Stomach smooth muscle (tissue), 2 donors: Measurements from ENCODE around the gene GNL1.
A peak's percentile ranks its signal among the peaks of the same experiment; 100 is the strongest.

Experiments
- H3K27ac ChIP-seq: one replicate; pipeline ENCODE4 v1.7.0; 2013; ENCODE audit warnings: mild to moderate bottlenecking, low read length, inconsistent platforms
- H3K27me3 ChIP-seq, 2 donors: one replicate each; pipeline ENCODE4 v1.7.0; 2013; ENCODE audit warnings: low read length in 2 of 2; ENCODE audit not compliant: insufficient read depth in 2 of 2, control insufficient read depth in 1 of 2
- H3K36me3 ChIP-seq, 2 donors: one replicate each; pipeline ENCODE4 v1.7.0; 2013; ENCODE audit warnings: low read length in 2 of 2; ENCODE audit not compliant: control insufficient read depth in 2 of 2, insufficient read depth in 2 of 2
- H3K4me1 ChIP-seq: one replicate; pipeline ENCODE4 v1.7.0; 2013; ENCODE audit warnings: low read length; ENCODE audit not compliant: control insufficient read depth, insufficient read depth
- H3K4me3 ChIP-seq, 2 donors: one replicate each; pipeline ENCODE4 v1.7.0; 2013; ENCODE audit warnings: low read length in 2 of 2
- H3K9ac ChIP-seq, 2 donors: one replicate each; pipeline ENCODE4 v1.7.0; 2013; ENCODE audit warnings: low read length in 2 of 2, mild to moderate bottlenecking in 1 of 2
- H3K9me3 ChIP-seq, 2 donors: one replicate each; pipeline ENCODE4 v1.7.0; 2013; ENCODE audit warnings: low read length in 2 of 2; ENCODE audit not compliant: control insufficient read depth in 2 of 2
- donor health status: healthy.
- donor health status: Pancreatic carcinoma.

The GNL1 gene

DNA sequence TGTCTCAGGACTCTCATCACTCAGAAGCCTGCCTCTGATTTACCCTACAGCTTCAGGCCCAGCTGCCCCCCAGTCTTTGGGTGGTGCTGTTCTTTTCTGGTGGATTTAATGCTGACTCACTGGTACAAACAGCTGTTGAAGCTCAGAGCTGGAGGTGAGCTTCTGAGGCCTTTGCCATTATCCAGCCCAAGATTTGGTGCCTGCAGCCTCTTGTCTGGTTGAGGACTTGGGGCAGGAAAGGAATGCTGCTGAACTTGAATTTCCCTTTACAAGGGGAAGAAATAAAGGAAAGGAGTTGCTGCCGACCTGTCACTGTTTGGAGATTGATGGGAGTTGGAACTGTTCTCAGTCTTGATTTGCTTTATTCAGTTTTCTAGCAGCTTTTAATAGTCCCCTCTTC is 34.7 kb upstream of the GNL1 start:
- H3K36me3 ChIP-seq: peaks cover 47 to 49% of the 10 kb centered on the region in 2 donors
- no peaks in the 10 kb centered on the region for H3K9me3 ChIP-seq
- no peak overlapping the region for H3K9ac ChIP-seq
- no peak overlapping the region for H3K4me3 ChIP-seq
- H3K27me3 ChIP-seq: no peaks in the 10 kb centered on the region
- peak overlapping the region; percentile 6 for H3K27ac ChIP-seq
- no peaks in the 10 kb centered on the region for H3K4me1 ChIP-seq

DNA sequence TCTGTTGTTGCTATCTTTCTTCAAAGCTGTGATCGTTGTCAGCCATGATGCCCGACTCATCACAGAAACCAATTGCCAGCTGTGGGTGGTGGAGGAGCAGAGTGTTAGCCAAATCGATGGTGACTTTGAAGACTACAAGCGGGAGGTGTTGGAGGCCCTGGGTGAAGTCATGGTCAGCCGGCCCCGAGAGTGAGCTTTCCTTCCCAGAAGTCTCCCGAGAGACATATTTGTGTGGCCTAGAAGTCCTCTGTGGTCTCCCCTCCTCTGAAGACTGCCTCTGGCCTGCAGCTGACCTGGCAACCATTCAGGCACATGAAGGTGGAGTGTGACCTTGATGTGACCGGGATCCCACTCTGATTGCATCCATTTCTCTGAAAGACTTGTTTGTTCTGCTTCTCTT is 34.2 kb upstream of the GNL1 start:
- Histone ChIP-seq H3K4me3 (no peak overlapping the region), H3K36me3 (peaks cover 52 to 54% of the 10 kb centered on the region in 2 donors), H3K27ac (peak overlapping the region; percentile 6), H3K4me1 (no peaks in the 10 kb centered on the region), H3K27me3 (no peaks in the 10 kb centered on the region), H3K9me3 (no peaks in the 10 kb centered on the region), H3K9ac (no peak overlapping the region)

DNA sequence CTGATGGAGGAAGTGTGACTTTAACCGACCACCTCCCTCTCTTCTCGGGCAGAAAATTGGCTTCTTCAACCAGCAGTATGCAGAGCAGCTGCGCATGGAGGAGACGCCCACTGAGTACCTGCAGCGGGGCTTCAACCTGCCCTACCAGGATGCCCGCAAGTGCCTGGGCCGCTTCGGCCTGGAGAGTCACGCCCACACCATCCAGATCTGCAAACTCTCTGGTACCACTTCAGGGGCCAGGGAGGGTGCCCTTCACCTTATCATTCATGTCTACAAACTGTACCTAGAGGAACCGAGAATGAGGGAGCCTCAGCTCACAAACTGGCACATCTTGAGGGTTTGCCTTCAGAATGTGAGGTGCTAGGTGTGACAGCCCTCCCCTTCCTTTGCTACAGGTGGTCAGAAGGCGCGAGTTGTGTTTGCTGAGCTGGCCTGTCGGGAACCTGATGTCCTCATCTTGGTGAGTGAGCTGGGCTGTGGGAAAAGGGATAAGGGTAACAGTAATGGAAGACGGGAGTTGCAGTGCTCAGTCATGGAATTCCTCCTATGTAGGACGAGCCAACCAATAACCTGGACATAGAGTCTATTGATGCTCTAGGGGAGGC is 33.6 kb upstream of the GNL1 start:
- H3K9me3 ChIP-seq: no peaks in the 10 kb centered on the region
- no peaks in the 10 kb centered on the region for H3K4me1 ChIP-seq
- no peak overlapping the region for H3K9ac ChIP-seq
- H3K27ac ChIP-seq: no peak overlapping the region
- peaks cover 58 to 60% of the 10 kb centered on the region in 2 donors for H3K36me3 ChIP-seq
- H3K4me3 ChIP-seq: no peak overlapping the region
- no peaks in the 10 kb centered on the region for H3K27me3 ChIP-seq

DNA sequence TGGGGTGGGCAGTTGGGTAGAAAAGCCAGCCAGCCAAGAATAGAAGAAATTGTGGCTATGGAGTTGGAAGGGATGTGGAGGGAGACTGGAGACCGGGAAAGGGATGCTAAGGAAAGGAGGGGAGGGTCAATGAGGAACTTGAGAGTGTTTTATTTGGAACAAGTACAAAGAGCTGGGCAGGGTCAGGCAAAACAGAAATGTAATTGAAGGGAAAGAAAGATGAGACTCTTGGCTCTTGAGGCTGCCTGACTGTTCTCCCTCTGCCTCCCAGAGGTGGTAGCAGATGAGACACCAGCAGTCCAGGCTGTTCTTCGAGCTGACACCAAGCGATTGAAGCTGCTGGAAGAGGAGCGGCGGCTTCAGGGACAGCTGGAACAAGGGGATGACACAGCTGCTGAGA is 27.6 kb upstream of the GNL1 start:
- Histone ChIP-seq H3K27me3 (no peaks in the 10 kb centered on the region), H3K9me3 (no peaks in the 10 kb centered on the region), H3K36me3 (peaks cover 73 to 74% of the 10 kb centered on the region in 2 donors), H3K9ac (no peak overlapping the region), H3K4me1 (no peaks in the 10 kb centered on the region), H3K4me3 (no peak overlapping the region), H3K27ac (no peak overlapping the region)

- Histone ChIP-seq H3K9ac (no peak overlapping the region), H3K4me1 (no peaks in the 10 kb centered on the region), H3K27me3 (no peaks in the 10 kb centered on the region), H3K27ac (no peak overlapping the region), H3K36me3 (peaks cover 47 to 50% of the 10 kb centered on the region in 2 donors), H3K4me3 (no peak overlapping the region), H3K9me3 (no peaks in the 10 kb centered on the region)
These were observed 21.8 kb upstream of the GNL1 start for GRCh38 chr6:30578051-30578450.

DNA sequence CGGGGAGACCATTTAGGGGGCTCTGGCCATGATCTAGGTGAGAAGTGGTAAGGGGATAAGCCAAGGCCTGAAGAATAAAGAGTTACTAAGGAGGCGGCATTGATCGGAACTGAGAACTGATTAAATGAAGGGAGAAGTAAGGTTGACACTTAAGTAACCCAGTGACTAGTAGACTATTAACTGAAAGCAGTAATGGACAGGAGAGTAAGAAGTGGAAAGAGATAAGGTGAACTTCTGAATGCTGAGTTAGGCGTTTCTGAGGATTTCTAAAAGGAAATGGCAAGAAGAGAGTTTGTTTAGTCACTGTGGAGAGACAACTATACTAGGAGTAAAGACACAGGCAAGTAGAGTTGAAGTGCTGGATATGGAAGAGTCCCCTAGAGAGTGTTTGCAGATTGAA is 16.8 kb upstream of the GNL1 start:
- Histone ChIP-seq H3K4me3 (no peak overlapping the region), H3K36me3 (peaks cover 12 to 16% of the 10 kb centered on the region in 2 donors), H3K4me1 (peaks cover 22% of the 10 kb centered on the region), H3K27ac (no peak overlapping the region), H3K9ac (no peak overlapping the region), H3K9me3 (no peaks in the 10 kb centered on the region), H3K27me3 (no peaks in the 10 kb centered on the region)

DNA sequence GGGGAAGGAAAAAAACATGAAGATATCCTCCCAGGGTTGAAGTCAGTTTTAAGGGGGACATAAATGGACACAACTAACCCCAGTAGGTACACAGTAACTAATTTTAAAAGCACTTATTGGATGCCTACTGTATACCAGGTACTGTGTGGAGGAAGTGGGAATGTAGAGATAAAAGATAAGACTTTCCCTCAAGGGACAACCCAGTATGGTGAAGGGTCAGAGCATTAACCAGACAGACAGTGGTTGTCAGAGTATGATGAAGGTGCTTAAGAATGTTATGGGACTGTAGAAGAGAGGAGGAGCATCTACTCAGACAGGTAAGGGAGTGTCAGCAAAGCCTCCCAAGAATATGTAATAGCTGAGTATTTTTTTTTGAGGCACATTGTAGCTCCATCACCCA is 15.9 kb upstream of the GNL1 start:
- Histone ChIP-seq H3K27me3 (no peaks in the 10 kb centered on the region), H3K9ac (peak overlapping the region; percentile 93 to 98), H3K9me3 (no peaks in the 10 kb centered on the region), H3K27ac (peak overlapping the region; percentile 86), H3K4me1 (peaks cover 22% of the 10 kb centered on the region), H3K4me3 (peak overlapping the region; percentile 97 to 99), H3K36me3 (peaks cover 2 to 6% of the 10 kb centered on the region in 2 donors)

GRCh38 chr6:30571762-30572082 is 15.4 kb upstream of the GNL1 start:
- H3K4me1 ChIP-seq: peaks cover 22% of the 10 kb centered on the region
- H3K9me3 ChIP-seq: no peaks in the 10 kb centered on the region
- peaks cover 0 to 3% of the 10 kb centered on the region in 2 donors for H3K36me3 ChIP-seq
- peak overlapping the region; percentile 86 for H3K27ac ChIP-seq
- peak overlapping the region; percentile 93 to 98 for H3K9ac ChIP-seq
- H3K4me3 ChIP-seq: peak overlapping the region; percentile 97 to 99
- H3K27me3 ChIP-seq: no peaks in the 10 kb centered on the region

- Histone ChIP-seq H3K4me1 (peaks cover 22% of the 10 kb centered on the region), H3K27ac (peak within 1 kb of the TSS; percentile 86), H3K27me3 (no peaks in the 10 kb centered on the region), H3K9me3 (no peaks in the 10 kb centered on the region), H3K9ac (peak within 1 kb of the TSS; percentile 95 to 98), H3K4me3 (peak within 1 kb of the TSS; percentile 97 to 99), H3K36me3 (no peaks in the 10 kb centered on the region)
These were observed 14.9 kb upstream of the GNL1 start, which contains the start of gene ABCF1 for GRCh38 chr6:30571075-30571761. Gene ABCF1, plus strand, starts transcription at chr6:30571442. Its CDS starts 46 bp downstream, at chr6:30571488.

DNA sequence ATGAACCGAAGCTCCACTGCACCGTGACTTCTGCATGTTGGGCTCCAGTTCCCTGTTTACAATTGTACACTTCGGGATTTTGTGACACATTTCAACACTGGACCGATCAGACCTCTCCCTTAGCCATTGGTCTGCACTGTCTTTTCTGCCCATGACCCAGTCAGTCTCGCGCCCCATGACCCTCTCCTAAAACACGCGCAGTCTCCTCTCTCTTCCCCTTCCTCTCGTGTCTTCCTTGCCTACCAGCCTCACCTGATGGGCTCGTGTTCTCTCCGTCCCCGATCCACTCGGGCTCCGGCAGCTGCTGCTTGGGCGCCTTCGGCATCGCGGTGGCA is 14.4 kb upstream of the GNL1 start:
- Histone ChIP-seq H3K9ac (peak overlapping the region; percentile 95 to 98), H3K9me3 (no peaks in the 10 kb centered on the region), H3K27me3 (no peaks in the 10 kb centered on the region), H3K4me3 (peak overlapping the region; percentile 97 to 99), H3K36me3 (no peaks in the 10 kb centered on the region), H3K4me1 (peaks cover 22% of the 10 kb centered on the region), H3K27ac (peak overlapping the region; percentile 86)

GRCh38 chr6:30570263-30570662 is 14.0 kb upstream of the GNL1 start:
- Histone ChIP-seq H3K4me3 (peak overlapping the region; percentile 97 to 99), H3K4me1 (peaks cover 22% of the 10 kb centered on the region), H3K9me3 (no peaks in the 10 kb centered on the region), H3K36me3 (no peaks in the 10 kb centered on the region), H3K27me3 (no peaks in the 10 kb centered on the region), H3K27ac (peak overlapping the region; percentile 86), H3K9ac (peak overlapping the region; percentile 95 to 98)
